Gastroesophageal sphincter (tissue), 4 donors: ENCODE data around the gene AGBL2. TPM values are rescaled to one million over a fixed set of nuclear protein-coding genes. Genes with fewer than 3 reads are reported as not detected.

ENCODE experiments used
- ATAC-seq: fragments of 150-250 bp; one replicate; pipeline ENCODE4 v1.9.1; 2016; ENCODE audit warnings: mild to moderate bottlenecking, moderate library complexity
- H3K27ac ChIP-seq, 4 donors: fragments of 200-600 bp; sonication (generic) in 3 of 4; 1 replicate in 3 of 4; 2 replicates in 1 of 4; pipeline ENCODE4 v1.5.1; 2016 to 2019
- H3K27me3 ChIP-seq: fragments of 200-600 bp; sonication (generic); one replicate; pipeline ENCODE4 v1.5.1; 2019
- H3K36me3 ChIP-seq, 2 donors: fragments of 200-600 bp; sonication (generic); one replicate each; pipeline ENCODE4 v1.5.1; 2019; ENCODE audit warnings: control low read depth in 1 of 2
- H3K4me1 ChIP-seq, 3 donors: fragments of 200-600 bp; sonication (generic); 1 replicate in 2 of 3; 2 replicates in 1 of 3; pipeline ENCODE4 v1.5.1; 2016 to 2019; ENCODE audit warnings: control low read depth in 2 of 3
- H3K4me3 ChIP-seq, 2 donors: fragments of 200-600 bp; sonication (generic); one replicate each; pipeline ENCODE4 v1.5.1; 2019; ENCODE audit warnings: mild to moderate bottlenecking in 1 of 2, moderate library complexity in 1 of 2
- H3K9me3 ChIP-seq, 3 donors: fragments of 200-600 bp; sonication (generic); one replicate each; pipeline ENCODE4 v1.5.1; 2017 to 2019; ENCODE audit warnings: control low read depth in 2 of 3
- EP300 ChIP-seq: sonication (generic); formaldehyde crosslinking; IDR thresholded peaks from one replicate; pipeline ENCODE4 v1.6.1; 2017; ENCODE audit warnings: antibody characterized with exemption, mild to moderate bottlenecking
- POLR2A ChIP-seq, 2 donors: fragments of 450-650 bp; IDR thresholded peaks; one replicate each; pipeline ENCODE4 v1.6.1; 2017; ENCODE audit warnings: antibody characterized with exemption in 2 of 2, mild to moderate bottlenecking in 2 of 2, moderate library complexity in 1 of 2
- POLR2AphosphoS5 ChIP-seq: sonication (generic); formaldehyde crosslinking; IDR thresholded peaks from one replicate; pipeline ENCODE4 v1.6.1; 2017; ENCODE audit warnings: antibody characterized with exemption
- WGBS, 2 donors: methylation state at CpG; one replicate each; pipeline ENCODE4 v1.1.5; 2018; ENCODE audit warnings: low coverage in 1 of 2; 5-methylcytosine and 5-hydroxymethylcytosine counted together
- total RNA-seq, 4 donors: library from RNA; depleted of rRNA; stranded (reverse); fragments of >200 nt; gene quantifications; one replicate each; pipeline ENCODE4 v1.1.0, GENCODE V29; 2016
- TF ChIP-seq, protein P1 (sequence below), 4 experiments: fragments of 200-600 bp in 2 of 4; fragments of 450-650 bp in 2 of 4; sonication (generic) in 1 of 4; IDR thresholded peaks; one replicate each; pipeline ENCODE4 v1.5.1; 2017 to 2019; ENCODE audit warnings: antibody characterized with exemption in 4 of 4, mild to moderate bottlenecking in 2 of 4, moderate library complexity in 2 of 4

Gene AGBL2
- total RNA-seq, 4 donors from 2014 or later, result 0.81 to 2.3 (median 1.2) TPM; not detected in 1

DNA sequence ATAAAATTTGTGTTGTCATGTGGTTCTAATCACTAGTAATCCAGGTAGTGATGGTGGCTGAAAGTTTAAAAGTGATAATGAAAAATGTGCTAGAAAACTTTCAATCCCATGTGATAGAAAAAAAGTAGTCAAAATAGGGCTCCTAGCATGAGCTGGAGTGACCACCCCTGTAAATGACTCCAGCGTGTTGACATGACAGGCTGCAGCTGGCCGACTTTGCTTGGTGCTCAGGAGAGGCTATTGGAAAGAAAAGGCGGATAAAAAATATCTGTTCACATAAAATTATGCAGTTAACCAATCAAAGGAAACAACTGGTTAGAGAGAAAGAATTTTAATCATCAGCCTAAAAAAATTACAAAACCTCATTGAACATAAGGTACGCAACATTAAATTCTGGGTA is 55.9 kb downstream of the AGBL2 start:
- no peak overlapping the region for H3K27ac ChIP-seq
- no peaks in the 10 kb centered on the region for H3K36me3 ChIP-seq
- no peak overlapping the region for H3K4me3 ChIP-seq
- 50% methylated on average over 4 of the region's 4 CpGs for WGBS, 2 donors
- TF ChIP-seq EP300 (no peak), POLR2AphosphoS5 (no peak), POLR2A (IDR thresholded peaks at IDR 0.05) (no peak)
- TF ChIP-seq, protein P1, sequence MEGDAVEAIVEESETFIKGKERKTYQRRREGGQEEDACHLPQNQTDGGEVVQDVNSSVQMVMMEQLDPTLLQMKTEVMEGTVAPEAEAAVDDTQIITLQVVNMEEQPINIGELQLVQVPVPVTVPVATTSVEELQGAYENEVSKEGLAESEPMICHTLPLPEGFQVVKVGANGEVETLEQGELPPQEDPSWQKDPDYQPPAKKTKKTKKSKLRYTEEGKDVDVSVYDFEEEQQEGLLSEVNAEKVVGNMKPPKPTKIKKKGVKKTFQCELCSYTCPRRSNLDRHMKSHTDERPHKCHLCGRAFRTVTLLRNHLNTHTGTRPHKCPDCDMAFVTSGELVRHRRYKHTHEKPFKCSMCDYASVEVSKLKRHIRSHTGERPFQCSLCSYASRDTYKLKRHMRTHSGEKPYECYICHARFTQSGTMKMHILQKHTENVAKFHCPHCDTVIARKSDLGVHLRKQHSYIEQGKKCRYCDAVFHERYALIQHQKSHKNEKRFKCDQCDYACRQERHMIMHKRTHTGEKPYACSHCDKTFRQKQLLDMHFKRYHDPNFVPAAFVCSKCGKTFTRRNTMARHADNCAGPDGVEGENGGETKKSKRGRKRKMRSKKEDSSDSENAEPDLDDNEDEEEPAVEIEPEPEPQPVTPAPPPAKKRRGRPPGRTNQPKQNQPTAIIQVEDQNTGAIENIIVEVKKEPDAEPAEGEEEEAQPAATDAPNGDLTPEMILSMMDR (IDR thresholded peaks at IDR 0.05), result no peak
- no peak for ATAC-seq
- H3K4me1 ChIP-seq, result no peaks in the 10 kb centered on the region
- no peaks in the 10 kb centered on the region for H3K27me3 ChIP-seq
- H3K9me3 ChIP-seq, result no peaks in the 10 kb centered on the region

DNA sequence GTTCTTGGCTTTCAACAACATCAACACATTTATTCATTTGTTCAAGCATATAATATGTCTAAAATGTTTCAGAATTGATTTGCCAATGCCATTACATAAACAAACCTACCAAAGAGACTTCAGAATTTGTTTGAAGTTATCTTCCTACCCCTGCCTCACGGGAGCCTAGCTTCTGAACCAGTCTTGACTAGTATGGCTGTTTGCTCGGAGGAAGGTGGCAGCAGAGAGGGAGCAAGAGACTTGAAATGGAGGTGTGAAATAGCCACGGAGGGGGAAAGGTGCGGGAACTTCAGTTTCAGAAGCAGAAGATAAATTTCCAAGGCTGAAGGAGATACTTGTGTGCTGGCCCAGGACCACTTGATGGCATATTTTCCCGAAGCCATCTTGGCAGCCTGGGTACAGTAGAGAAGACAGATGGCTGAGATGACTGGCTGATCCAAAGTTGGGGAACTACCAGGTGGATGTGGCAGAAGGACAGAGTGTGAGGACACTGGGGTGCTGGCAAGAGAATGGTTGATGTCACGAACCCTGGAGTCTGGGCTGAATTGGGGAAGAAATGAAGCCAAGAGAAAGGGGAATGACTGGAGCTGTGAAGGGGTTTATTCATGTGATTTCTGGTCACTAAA is 58.8 kb downstream of the AGBL2 start:
- no peak for ATAC-seq
- TF ChIP-seq POLR2AphosphoS5, result no peak
- TF ChIP-seq, protein P1 (IDR thresholded peaks at IDR 0.05), result no peak
- TF ChIP-seq EP300, result no peak
- no peak for TF ChIP-seq POLR2A (IDR thresholded peaks at IDR 0.05)
- Histone ChIP-seq H3K9me3 (no peaks in the 10 kb centered on the region), H3K27ac (no peak overlapping the region), H3K27me3 (no peaks in the 10 kb centered on the region), H3K36me3 (no peaks in the 10 kb centered on the region), H3K4me3 (no peak overlapping the region), H3K4me1 (no peaks in the 10 kb centered on the region)
- 68 to 74% methylated on average over 5 to 6 of the region's 6 CpGs for WGBS, 2 donors

DNA sequence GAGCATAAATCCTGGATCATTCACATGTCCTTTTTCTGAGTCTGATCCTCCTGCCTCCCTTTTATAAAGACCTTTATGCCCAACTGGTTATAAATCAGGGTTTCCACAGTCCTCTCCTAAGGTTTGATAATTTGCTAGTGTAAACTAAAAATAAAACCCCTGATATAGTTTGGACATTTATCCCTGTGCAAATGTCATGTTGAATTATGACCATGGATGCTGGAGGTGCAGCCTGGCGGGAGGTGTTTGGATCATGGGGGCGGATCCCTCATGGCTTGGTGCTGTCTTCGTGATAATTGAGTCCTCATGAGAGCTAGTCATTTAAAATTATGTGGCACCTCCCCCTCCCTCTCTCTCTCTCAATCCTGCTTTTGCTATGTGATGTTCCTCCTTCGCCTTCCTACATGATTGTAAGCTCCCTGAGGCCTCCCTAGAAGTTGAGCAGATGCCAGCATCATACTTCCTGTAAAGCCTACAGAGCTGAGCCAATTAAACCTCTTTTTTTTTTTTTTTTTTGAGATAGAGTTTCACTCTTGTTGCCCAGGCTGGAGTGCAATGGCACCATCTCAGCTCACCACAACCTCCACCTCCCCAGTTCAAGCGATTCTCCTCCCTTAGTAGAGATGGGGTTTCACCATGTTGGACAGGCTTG is 63.2 kb downstream of the AGBL2 start:
- Histone ChIP-seq H3K27me3 (no peaks in the 10 kb centered on the region), H3K27ac (no peak overlapping the region), H3K4me3 (no peak overlapping the region), H3K9me3 (no peaks in the 10 kb centered on the region), H3K36me3 (no peaks in the 10 kb centered on the region), H3K4me1 (no peaks in the 10 kb centered on the region)
- TF ChIP-seq EP300, result no peak
- TF ChIP-seq POLR2A (IDR thresholded peaks at IDR 0.05), result no peak
- TF ChIP-seq, protein P1 (IDR thresholded peaks at IDR 0.05), result no peak
- no peak for TF ChIP-seq POLR2AphosphoS5
- no peak for ATAC-seq
- WGBS, 2 donors, result 81 to 96% methylated on average over 5 of the region's 5 CpGs

DNA sequence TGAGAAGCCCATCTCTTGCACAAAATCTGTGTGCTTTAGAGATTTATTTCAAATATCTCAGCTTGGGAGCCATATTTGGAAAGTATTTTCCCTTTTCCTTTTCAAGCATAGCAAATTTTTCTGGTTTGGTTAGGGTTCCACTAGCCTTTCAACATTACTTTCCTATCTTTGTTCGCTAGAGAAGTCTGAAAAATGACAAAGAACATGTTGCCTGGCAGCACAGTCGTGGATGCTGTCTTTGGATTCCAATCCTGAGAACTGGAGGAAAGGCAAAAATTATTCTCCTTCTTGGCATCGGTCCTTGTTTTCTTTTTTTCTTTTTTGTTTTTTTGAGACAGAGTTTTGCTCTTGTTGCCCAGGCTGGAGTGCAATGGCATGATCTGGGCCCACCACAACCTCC is 65.9 kb downstream of the AGBL2 start:
- Histone ChIP-seq H3K9me3 (no peaks in the 10 kb centered on the region), H3K27me3 (no peaks in the 10 kb centered on the region), H3K4me1 (no peaks in the 10 kb centered on the region), H3K36me3 (no peaks in the 10 kb centered on the region), H3K27ac (no peak overlapping the region), H3K4me3 (no peak overlapping the region)
- no peak for ATAC-seq
- TF ChIP-seq EP300 (no peak), POLR2A (IDR thresholded peaks at IDR 0.05) (no peak), POLR2AphosphoS5 (no peak)
- TF ChIP-seq, protein P1 (IDR thresholded peaks at IDR 0.05), result no peak
- WGBS, 2 donors, result 48 to 53% methylated on average over 3 of the region's 3 CpGs

DNA sequence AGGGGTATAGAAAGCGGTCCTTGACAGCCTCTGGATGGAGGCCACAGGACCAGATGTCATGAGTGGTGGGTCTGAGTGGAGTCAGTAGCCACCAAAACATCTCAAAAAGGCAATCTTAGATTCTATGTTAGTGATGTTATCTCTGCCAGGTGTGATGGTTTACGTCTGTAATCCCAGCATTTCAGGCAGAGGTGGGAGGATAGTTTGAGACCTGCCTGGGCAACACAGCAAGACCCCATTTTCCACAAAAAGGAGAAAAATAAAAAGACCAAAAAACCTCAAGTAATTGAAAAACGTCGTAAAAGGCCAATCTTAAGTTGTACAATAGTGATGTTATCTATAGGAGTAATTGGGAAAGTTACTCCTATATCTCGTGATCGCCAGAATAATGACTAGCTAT is 69.2 kb downstream of the AGBL2 start:
- Histone ChIP-seq H3K36me3 (no peaks in the 10 kb centered on the region), H3K4me1 (peaks cover 5 to 19% (median 5%) of the 10 kb centered on the region in 3 donors), H3K9me3 (no peaks in the 10 kb centered on the region), H3K27me3 (no peaks in the 10 kb centered on the region), H3K4me3 (no peak overlapping the region), H3K27ac (no peak overlapping the region)
- no peak for ATAC-seq
- WGBS, 2 donors, result 81 to 89% methylated on average over 6 of the region's 6 CpGs
- TF ChIP-seq, protein P1 (IDR thresholded peaks at IDR 0.05), result no peak
- TF ChIP-seq EP300 (no peak), POLR2A (IDR thresholded peaks at IDR 0.05) (no peak), POLR2AphosphoS5 (no peak)
